ENCODE measurements around the gene DENND6A.
A peak's percentile ranks its signal among the peaks of the same experiment; 100 is the strongest.
"Not testable (repeated sequence)": the region's sequence is repeated elsewhere in the genome, so short reads cannot be mapped to it uniquely, and the experiment has no call there.

DENND6A gene, protein sequence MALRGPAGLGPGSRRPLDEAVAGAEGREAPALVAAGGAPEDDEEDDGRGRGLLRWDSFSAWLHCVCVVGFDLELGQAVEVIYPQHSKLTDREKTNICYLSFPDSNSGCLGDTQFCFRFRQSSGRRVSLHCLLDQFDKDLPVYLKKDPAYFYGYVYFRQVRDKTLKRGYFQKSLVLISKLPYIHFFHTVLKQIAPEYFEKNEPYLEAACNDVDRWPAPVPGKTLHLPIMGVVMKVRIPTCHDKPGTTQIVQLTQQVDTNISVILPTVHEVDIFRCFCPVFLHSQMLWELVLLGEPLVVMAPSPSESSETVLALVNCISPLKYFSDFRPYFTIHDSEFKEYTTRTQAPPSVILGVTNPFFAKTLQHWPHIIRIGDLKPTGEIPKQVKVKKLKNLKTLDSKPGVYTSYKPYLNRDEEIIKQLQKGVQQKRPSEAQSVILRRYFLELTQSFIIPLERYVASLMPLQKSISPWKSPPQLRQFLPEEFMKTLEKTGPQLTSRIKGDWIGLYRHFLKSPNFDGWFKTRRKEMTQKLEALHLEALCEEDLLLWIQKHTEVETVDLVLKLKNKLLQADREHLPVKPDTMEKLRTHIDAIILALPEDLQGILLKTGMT

DNA sequence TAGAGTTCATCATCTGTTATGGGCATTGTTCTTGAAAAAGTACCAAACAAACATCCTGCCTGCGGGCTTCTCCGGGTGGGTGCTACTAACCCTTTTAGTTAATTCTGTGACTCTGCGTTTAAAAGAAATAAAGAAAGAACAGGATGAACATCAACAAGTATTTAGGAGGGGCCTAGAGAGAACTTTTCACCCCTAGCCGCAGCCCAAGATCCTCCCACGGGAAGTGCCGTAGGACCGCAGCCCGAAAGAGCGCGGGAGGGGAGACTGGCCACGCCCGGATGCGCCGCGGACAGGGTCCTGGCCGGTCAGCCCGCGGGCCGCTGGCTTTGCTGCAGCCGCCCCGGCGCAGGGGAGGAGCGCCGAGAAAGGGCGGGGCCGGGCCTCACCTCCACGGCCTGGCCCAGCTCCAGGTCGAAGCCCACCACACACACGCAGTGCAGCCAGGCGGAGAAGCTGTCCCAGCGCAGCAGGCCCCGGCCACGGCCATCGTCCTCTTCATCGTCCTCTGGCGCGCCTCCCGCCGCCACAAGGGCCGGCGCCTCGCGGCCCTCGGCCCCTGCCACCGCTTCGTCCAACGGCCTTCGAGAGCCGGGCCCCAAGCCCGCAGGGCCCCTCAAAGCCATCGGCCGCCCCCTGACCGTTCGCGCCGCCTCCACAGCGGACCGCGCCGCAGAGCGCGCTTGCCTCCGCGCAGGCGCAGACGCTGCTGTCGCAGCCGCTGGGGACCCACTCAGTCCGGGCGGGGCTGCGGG, at the start of gene DENND6A:
Gene DENND6A, minus strand, starts transcription at position 682 of the 752 bp plus-strand sequence. Its CDS starts 59 bp downstream, at position 623.
- peak; percentile 88 for DNase-seq

DNA sequence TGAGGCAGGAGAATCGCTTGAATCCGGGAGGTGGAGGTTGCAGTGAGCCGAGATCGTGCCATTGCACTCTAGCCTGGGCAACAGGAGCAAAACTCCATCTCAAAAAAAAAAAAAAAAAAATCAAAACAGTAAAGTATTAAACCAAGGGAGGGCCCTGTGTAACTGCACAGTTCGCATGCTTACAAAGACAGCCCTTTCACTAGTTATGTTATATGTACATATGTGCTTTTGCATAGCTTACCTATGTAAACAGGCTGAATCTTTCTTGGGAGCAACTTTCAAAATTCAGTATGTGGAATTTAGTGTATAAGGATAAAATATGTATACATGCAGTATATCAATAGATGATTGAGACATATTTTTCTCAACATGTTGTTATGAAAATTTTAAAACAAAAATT, 47.1 kb upstream of the DENND6A start:
- DNase-seq = no peak

DNA sequence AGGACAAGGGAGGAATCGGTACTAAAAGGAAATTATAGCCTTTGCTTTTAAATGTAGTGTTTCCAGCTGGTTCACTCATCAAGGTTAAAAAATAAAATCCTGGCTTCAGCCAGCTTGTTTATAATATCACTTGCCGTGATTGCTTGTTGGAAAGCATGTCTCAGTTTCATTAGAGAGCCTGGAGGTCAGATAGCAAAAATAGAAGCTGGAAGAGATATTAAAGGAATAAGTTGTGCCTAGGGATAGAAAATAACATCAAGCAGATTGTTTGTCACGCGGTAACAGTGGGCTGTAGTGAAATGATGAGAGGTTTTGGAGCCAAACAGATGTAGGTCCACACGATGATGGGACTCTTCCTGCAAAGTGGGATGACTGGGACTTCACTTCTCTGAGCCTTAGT, 45.5 kb upstream of the DENND6A start:
- no peak for DNase-seq

DNA sequence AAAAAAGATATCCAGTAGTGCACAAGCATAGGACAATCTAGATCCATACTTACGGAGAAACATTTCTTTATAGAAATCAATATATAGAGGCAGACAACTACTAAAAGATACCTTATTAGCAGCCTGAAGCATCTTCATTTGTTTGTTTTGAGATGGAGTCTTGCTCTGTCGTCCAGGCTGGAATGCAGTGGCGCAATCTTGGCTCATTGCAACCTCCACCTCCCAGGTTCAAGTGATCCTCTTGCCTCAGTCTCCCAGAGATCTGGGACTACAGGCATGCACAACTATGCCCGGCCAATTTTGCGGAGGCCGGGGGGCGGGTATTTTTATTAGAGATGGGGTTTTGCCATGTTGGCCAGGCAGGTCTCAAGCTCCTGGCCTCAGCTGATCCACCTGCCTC, 45.0 kb upstream of the DENND6A start:
- no peak for DNase-seq

DNA sequence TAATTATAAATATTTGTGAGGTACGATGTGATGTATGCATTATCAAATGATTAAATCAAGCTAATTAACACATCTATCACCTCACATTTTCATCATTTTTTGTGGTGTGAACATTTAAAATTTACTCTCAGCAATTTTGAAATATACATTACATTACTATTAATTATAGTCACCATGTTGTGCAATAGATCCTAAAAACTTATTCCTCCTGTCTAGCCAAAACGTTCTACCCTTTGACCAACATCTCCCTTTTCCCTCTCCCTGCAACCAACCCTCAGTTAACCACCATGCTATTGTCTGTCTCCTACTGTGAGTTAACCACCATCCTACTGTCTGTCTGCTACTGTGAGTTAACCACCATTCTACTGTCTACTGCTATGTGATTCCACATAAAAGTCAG, 42.5 kb upstream of the DENND6A start:
- DNase-seq = no peak

DNA sequence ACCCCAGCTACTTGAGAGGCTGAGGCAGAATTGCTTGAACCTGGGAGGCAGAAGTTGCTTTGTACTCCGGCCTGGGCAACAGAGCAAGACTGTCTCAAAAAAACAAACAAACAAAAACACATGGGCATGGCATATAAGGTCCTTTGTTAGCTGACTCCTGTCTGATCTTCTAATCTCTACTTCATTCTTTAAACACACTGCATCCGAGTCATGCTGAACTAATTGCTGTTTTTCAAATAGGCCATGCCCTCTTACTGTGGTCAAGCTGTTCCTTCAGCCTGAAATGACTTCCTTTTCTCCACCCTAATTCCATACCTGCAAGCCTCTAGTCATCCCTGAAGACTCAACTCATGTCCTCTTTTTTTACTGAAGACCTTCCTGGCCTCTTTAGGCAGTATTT, 40.9 kb upstream of the DENND6A start:
- DNase-seq = no peak

DNA sequence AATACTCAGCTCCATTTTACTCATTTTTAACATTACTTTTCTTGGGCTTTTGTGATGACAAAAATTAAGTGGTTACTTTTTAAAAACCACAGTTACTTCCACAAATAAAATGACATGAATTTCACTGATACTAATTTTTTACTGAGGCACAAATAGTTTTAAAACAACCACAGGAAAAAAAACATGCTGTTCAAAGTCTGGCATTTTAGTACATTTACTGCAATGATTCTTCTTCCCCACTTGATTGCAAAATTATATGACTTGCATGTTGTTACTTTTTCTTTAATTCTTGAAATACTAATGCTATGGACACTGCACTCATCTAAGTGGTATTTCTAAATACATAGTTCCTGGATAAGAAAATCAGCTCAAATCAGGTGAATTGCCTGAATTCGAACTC, 38.4 kb upstream of the DENND6A start:
- DNase-seq = no peak

DNA sequence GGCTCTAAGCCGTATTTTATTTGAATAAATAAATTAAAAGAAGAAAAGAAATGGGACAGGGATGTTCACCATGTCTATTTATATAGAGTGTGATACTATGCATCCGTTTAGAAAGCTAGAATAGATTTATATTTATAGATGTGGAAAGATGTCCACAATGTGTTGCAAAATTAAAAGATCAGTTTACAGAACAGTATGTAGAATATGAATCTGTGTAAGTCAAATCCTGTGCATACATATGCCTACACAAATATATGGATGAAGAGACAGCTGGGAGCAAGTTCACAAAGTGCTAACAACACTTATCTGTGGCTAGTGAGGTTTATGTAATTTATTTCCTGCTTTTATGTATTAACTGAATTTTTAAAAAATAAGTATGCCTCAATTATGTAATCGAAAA, 37.8 kb upstream of the DENND6A start:
- DNase-seq = no peak

DNA sequence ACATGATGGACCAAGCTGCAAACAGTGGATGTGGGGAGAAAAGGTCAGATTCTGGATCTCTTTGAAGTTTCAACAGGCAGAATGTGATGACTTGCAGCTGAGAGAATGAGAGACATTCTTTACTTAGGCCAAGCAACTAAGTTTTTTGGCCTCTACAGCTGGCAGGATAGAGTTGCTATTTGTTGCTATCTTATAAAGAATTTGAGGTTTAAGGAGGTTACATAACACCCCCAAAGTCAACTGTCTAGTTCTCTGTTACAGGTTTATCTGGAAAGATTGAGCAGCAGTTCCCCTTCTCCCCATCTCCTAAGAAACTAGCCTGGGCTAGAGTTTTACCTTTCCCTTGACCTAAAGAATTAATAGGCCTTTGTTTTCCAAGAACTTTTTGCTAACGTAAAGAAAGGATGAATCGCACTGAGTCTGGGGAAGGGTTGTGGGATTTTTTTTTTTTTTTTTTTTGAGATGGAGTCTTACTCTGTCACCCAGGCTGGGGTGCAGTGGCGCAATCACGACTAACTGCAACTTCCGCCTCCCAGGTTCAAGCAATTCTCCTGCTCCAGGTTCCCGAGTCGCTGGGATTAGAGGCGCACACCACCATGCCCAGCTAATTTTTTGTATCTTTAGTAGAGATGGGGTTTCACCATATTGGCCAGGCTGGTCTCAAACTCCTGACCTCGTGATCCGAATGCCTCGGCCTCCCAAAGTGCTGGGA, 36.6 kb upstream of the DENND6A start:
- no peak for DNase-seq

DNA sequence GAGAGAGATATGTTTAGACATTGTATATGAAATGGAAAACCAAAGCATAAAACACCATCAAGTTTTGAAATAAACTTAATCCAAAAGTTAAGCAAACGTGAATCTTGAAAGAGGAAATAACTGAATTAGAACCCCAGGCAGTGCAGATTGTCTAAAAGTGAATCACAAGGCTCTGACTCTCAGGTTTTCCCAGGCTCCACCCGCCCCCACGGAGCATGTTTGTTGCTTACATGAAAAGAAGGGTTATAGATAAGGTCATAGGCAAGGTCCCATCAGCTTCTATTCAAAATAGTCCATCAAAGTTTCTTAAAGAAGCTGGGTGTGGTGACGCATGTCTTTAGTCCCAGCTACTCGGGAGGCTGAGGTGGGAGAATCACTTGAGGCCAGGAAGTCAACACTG, 34.2 kb upstream of the DENND6A start:
- DNase-seq = no peak

DNA sequence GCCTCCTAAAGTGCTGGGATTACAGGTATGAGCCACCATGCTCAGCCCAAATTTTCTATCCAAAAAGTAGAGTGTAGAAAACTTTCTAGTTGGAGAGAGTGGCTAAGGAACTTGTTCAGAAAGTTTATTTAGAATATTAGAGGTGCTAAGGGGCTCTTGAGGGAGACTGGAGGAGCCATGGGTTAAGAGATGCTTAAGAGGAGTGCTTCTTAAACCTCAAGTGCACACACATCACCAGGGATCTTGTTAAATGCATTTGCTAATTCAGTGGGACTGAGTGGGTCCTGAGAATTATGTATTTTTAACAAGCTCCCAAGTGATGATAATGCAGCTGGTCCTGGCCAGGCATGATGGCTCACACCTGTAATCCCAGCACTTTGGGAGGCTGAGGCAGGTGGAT, 33.5 kb upstream of the DENND6A start:
- DNase-seq = no peak

DNA sequence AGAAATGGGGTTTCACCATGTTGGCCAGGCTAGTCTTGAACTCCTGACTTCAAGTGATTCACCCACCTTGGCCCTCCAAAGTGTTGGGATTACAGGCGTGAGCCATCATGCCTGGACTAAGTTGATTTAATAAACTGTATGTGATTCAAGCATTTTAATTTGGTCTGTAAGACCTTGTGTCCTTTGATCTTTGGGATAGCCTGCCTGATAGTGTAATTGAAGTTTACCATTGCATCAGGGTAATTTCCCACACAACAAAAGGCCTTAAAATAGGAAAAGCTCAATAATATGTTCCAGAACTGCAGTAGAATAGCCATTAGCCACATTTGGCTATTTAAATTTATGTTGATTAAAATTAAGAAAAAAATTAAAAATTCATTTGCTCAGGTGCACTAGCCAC, 25.2 kb upstream of the DENND6A start:
- no peak for DNase-seq

DNA sequence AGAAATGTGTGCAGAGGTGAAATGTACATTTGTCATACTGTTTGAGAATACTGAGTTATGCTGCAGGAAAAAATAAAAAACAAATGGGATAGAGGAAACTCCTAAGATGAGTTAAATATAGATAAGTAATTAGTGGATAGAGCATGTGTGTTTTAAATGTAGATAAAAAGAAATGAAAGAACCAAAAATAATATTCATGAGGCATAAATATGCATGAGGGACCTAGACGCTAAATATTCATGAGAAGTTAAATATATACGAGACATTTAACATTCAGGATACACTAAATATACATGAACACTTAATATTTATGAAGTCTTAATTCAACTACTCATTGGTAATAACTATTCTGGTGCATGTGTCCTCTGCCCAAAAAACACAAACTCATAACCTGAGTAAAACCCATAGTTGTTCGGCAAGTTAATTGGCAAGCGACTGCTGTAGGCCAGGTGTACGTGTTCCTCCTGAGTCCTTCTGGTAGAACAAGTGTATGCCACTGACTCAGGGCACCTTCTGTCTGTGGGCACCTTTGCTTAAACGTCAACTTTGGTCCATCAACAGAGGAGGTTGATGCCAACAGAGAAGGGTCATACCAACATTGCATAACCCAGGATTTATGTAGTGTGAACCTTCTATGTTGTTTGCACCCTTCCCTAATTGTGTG, 24.5 kb upstream of the DENND6A start:
- DNase-seq = no peak

DNA sequence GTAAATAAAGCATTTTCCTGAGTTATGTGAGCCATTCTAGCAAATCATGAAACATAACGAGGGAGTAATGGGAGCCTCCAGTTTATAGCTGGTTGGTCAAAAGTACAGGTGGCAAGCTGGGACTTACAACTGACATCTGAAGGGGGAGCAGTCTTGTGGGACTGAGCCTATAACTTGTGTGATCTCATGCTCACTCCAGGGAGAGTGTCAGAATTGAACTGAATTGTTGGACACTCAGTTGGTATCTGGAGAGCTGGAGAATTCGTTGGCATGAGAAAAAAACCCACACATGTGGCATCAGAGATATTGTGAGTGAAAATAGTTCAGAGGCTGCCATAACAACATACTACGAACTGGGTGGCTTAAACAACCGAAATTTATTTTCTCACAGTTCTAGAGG, 22.8 kb upstream of the DENND6A start:
- DNase-seq = no peak

DNA sequence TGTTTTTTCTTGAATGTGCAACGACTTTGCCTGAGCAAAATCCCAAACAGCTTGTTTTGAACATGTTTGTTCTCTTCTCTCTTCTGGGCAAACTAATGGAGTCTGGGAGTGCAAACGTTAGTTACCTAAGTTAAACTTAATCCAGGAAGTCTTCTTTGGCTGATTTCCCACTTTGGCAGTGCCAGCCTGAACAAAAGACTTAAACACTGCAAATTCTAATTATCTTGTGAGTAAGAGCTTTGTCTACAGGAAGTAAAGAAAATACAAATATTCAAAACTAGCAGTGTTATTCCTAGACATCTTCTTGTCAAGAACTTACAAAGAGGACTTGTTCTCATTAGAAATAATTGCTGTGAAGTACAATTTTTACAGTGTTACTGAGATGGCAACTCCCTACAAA, 16.7 kb upstream of the DENND6A start:
- DNase-seq = no peak

DNA sequence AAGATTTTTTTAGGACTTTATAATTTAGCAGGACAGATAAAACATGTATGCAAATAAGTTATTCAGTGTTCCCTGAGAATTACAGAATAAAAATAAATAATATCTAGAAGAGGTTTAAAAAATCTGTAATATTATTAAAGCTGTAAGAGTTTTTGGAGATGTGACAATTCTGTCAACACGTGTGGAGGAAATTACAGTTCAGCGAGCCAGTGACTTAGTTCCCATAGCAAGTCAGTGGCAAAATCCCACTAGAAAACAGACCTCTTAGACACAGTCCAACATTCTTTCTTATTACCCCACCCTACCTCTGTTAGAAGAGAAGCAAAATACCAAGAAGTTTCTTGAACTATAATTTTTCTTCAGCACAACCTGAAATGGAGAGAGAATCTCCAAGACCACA, 16.2 kb upstream of the DENND6A start:
- no peak for DNase-seq

DNA sequence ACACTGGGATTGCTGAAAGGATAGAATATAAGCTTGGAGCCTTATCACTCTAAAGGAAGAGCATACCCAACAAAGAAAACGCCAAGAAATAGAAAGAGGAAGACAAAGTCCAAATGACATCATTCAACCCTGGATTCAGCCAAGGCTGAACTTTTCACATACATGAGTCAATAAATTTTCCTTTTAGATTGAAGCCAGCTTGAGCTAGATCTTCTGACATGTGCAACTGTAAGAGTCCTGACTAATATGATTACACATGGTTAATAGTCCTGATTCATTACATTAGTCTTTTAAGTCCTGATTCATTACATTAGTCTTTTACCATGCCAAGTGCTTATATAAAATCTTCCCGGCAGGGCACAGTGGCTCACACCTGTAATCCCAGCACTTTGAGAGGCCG, 13.6 kb upstream of the DENND6A start:
- DNase-seq = no peak

DNA sequence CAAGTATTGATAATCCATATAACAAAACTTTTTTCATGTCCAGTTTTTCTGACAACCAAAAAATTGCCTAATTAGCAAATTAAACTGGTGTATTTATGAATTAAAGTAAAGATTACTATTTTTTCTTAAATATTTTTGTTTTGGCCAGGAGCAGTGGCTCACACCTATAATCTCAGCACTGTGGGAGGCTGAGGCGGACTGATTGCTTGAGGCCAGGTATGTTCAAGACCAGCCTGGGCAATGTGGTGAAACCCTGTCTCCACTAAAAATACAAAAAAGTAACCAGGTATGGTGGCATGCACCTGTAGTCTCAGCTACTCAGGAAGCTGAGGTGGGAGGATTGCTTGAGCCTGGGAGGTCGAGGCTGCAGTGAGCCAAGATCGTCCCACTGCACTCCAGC, 12.5 kb upstream of the DENND6A start:
- not testable (repeated sequence) for DNase-seq

DNA sequence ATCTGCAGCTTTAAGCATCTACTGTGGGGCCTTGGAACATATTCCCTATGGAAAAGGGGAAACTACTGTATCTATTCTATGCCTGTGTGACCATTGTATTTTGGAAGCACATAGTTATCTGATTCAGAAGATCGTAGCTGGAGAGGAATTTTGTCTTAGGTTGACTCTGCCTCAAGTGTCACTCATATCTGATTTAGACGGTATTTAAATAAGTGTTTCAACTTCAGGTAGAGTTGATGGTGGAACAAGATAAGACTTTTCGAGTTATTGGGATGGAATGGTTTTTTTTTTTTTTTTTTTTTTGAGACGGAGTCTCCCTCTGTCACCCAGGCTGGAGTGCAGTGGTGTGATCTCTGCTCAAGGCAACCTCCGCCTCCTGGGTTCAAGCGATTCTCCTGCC, 8.9 kb upstream of the DENND6A start:
- no peak for DNase-seq

DNA sequence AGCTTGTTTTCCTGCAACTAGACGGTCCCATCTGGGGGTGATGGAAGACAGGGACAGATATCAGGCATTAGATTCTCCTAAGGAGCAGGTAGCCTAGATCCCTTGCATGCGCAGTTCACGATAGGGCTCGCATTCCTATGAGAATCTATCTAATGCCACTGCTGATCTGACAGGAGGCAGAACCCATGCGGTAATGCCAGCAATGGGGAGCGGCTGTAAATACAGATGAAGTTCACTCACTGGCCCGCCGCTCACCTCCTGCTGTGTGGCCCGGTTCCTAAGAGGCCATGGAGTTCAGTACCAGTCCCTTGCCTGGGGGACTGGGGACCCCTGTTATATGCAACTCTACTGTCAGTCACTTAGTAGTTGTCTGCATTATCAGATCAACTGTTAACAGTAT, 7.9 kb upstream of the DENND6A start:
- DNase-seq = no peak

DNA sequence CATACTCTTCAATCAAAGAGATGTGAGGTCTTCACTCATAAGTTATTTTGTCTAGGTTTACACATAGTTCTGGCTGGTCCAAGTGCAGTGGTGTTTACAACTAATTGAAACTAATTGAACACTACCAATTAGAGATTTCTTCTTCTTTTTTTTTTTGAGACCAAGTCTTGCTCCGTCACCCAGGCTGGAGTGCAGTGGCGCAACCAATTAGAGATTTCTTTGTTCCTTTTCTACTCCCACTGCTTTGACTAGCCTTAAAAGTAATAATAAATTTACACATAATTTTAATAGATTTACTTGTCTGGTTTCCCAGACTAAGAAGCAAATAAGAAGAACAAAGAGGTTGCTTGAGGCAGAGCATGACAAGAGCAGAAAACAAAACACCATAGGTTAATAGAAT, 6.7 kb upstream of the DENND6A start:
- no peak for DNase-seq

DNA sequence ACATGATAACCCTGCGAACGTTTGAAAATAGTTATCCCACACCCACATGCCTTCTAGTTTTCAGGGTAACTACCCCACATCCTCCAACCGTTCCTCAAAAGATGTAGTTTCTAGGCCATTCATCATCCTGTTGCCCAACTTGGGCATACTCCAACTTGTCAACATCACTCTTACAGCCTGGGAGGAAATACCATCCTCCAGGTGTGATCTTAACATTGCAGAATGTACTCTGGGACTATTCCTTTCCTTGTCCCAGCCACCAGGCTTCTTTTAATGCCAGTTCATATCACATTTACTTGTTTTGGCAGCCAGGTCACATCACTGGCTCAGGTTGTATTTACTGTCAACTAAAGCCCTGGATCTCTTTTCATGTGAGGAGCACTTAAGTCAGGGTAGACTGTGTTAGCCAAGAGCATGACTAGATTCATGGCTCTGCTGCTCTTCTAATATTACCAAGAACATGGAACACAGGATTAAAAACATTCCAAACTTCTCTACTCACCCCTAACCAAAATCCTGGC, 4.0 kb upstream of the DENND6A start:
- DNase-seq = no peak

DNA sequence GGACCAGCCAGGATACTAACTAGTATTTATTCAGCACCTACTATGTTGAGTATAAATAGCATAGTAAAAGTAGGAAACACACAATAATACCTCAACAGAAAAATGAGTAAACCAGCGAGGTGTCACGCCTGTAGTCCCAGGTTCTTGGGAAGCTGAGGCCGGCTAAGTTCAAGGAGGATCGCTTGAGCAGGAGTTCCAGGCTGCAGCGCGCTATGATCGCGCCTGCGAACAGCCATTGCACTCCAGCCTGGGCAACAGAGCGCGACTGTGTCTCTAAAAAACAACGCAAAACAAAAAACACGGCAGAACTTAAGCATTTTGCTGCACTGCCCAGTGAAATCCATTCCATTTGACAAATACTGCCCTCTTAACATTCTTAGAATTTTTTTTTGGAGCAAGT, 1.3 kb upstream of the DENND6A start:
- DNase-seq = no peak

Data from 8988T (cell line).